HCT116 (cell line): ENCODE measurements around the gene MMP25. TPM values are rescaled to one million over a fixed set of nuclear protein-coding genes. Genes with fewer than 3 reads are reported as not detected.

Source experiments
- ATAC-seq: fragments of 200-7000 bp; cut with Tn5 transposase; 2 replicates; pipeline ENCODE4 v1.9.1; 2020; ENCODE audit warnings: mild to moderate bottlenecking, moderate library complexity
- BruUV-seq: library from RNA; stranded (reverse); fragments of 400-500 nt; replicated peaks from 2 replicates; lab custom pipeline; 2021; lab: Mats Ljungman, UMichigan
- CTCF ChIA-PET: fragments of 300-600 bp; sonication (Branson Sonifier 250); formaldehyde crosslinking; loops from one replicate; lab custom pipeline; 2021; ENCODE audit warnings: antibody characterized with exemption; lab: Charles Lee
- POLR2A ChIA-PET: fragments of 300-600, 350-600 bp; sonication (Branson Sonifier 250); formaldehyde crosslinking; loops from one replicate; lab custom pipeline; 2021; ENCODE audit warnings: antibody characterized with exemption; lab: Charles Lee
- RAD21 ChIA-PET, 2 experiments: fragments of 300-600 bp; sonication (Branson Sonifier 250); formaldehyde crosslinking; loops; one replicate each; lab custom pipeline; 2023; ENCODE audit warnings: low total read pairs in 2 of 2; ENCODE audit not compliant: uncharacterized antibody in 2 of 2, unreplicated experiment in 2 of 2, low non-redundant PET in 1 of 2; lab: Charles Lee
- DNase-seq: peaks from one replicate; pipeline ENCODE4 v3.0.0-alpha.2; 2010; ENCODE audit warnings: low read depth, low spot score
- H2AFZ ChIP-seq: fragments of 200-600 bp; shearing (Covaris generic), sonication (generic); 2 replicates; pipeline ENCODE4 v1.6.1; 2017; ENCODE audit warnings: low read depth, mixed run types, mixed read lengths, antibody characterized with exemption, low read length; ENCODE audit not compliant: poor library complexity, severe bottlenecking
- H3K27ac ChIP-seq: 2 replicates; pipeline ENCODE4 v1.5.1; 2012; ENCODE audit warnings: low read depth, low read length
- H3K27me3 ChIP-seq: fragments of 200-600 bp; sonication (generic); 2 replicates; pipeline ENCODE4 v1.6.1; 2016; ENCODE audit warnings: mixed run types, low read length, mixed read lengths; ENCODE audit not compliant: insufficient read depth
- H3K36me3 ChIP-seq, 2 experiments: fragments of 200-500 bp in 1 of 2; fragments of 200-600 bp in 1 of 2; sonication (Bioruptor generic) in 1 of 2; sonication (generic) in 1 of 2; 2 replicates each; pipeline versions ENCODE4 v1.5.1 to v1.6.1; 2014 to 2016; ENCODE audit warnings: low read length in 2 of 2, inconsistent platforms in 1 of 2, mixed read lengths in 1 of 2, mixed run types in 1 of 2; ENCODE audit not compliant: insufficient read depth in 2 of 2, control insufficient read depth in 1 of 2
- H3K4me1 ChIP-seq, 2 experiments: fragments of 200-600 bp in 1 of 2; sonication (generic) in 1 of 2; 2 replicates each; pipeline versions ENCODE4 v1.5.1 to v1.6.1; 2012 to 2017; ENCODE audit warnings: low read length in 2 of 2, inconsistent platforms in 1 of 2, mild to moderate bottlenecking in 1 of 2, mixed read lengths in 1 of 2, mixed run types in 1 of 2, moderate library complexity in 1 of 2; ENCODE audit not compliant: insufficient read depth in 2 of 2, control insufficient read depth in 1 of 2
- H3K4me2 ChIP-seq: fragments of 200-600 bp; sonication (generic); 2 replicates; pipeline ENCODE4 v1.6.1; 2017; ENCODE audit warnings: mixed run types, low read length, mixed read lengths
- H3K4me3 ChIP-seq, 2 experiments: fragments of 200-600 bp in 1 of 2; sonication (generic) in 1 of 2; replicated peaks in 1 of 2; 2 replicates each; pipeline ENCODE4 v1.5.1; 2011 to 2016; ENCODE audit warnings: low read length in 2 of 2, control low read depth in 1 of 2, low read depth in 1 of 2, mild to moderate bottlenecking in 1 of 2, mixed read lengths in 1 of 2, mixed run types in 1 of 2
- H3K79me2 ChIP-seq: fragments of 200-600 bp; sonication (generic); 2 replicates; pipeline ENCODE4 v1.6.1; 2017; ENCODE audit warnings: mild to moderate bottlenecking, mixed run types, low read length, moderate library complexity, mixed read lengths; ENCODE audit not compliant: insufficient read depth
- H3K9ac ChIP-seq: fragments of 200-600 bp; sonication (generic); 2 replicates; pipeline ENCODE4 v1.6.1; 2016; ENCODE audit warnings: low read length, mixed read lengths
- H3K9me2 ChIP-seq: fragments of 200-600 bp; sonication (generic), shearing (Covaris generic); 2 replicates; pipeline ENCODE4 v1.6.1; 2017; ENCODE audit warnings: mixed run types, mild to moderate bottlenecking, moderate library complexity; ENCODE audit not compliant: insufficient read depth
- H3K9me3 ChIP-seq, 2 experiments: fragments of 200-500 bp in 1 of 2; fragments of 200-600 bp in 1 of 2; sonication (Bioruptor generic) in 1 of 2; sonication (generic) in 1 of 2; 2 replicates each; pipeline ENCODE4 v1.6.1; 2014 to 2017; ENCODE audit warnings: low read length in 2 of 2, mixed read lengths in 2 of 2, inconsistent platforms in 1 of 2, low read depth in 1 of 2, mild to moderate bottlenecking in 1 of 2, mixed run types in 1 of 2, moderate library complexity in 1 of 2; ENCODE audit not compliant: control insufficient read depth in 1 of 2, insufficient read depth in 1 of 2
- H4K20me1 ChIP-seq: fragments of 200-600 bp; sonication (generic), shearing (Covaris generic); 2 replicates; pipeline ENCODE4 v1.6.1; 2017; ENCODE audit warnings: mixed run types, mild to moderate bottlenecking, moderate library complexity; ENCODE audit not compliant: insufficient read depth
- ATF3 ChIP-seq: IDR thresholded peaks from 2 replicates; pipeline ENCODE4 v1.6.1; 2012
- CTCF ChIP-seq, 3 experiments: fragments of 200-600 bp in 1 of 3; sonication (generic) in 1 of 3; IDR thresholded peaks in 2 of 3; conservative IDR thresholded peaks in 1 of 3; 2 replicates each; pipeline ENCODE4 v1.5.1; 2012 to 2017; ENCODE audit warnings: low read depth in 2 of 3, low read length in 2 of 3, antibody characterized with exemption in 1 of 3, borderline replicate concordance in 1 of 3, control low read depth in 1 of 3, mild to moderate bottlenecking in 1 of 3, mixed read lengths in 1 of 3, mixed run types in 1 of 3, moderate library complexity in 1 of 3; ENCODE audit not compliant: insufficient read depth in 1 of 3
- EGR1 ChIP-seq: IDR thresholded peaks from 2 replicates; pipeline ENCODE4 v1.6.1; 2012; ENCODE audit warnings: low read depth
- EZH2phosphoT487 ChIP-seq: fragments of 200-600 bp; IDR thresholded peaks from 2 replicates; pipeline ENCODE4 v1.6.1; 2018; ENCODE audit warnings: antibody characterized with exemption, borderline replicate concordance
- MAX ChIP-seq: IDR thresholded peaks from 2 replicates; pipeline ENCODE4 v1.6.1; 2012
- TCF7L2 ChIP-seq: IDR thresholded peaks from 2 replicates; pipeline ENCODE4 v1.7.0; 2011; ENCODE audit warnings: borderline replicate concordance, inconsistent platforms; ENCODE audit not compliant: insufficient read depth, insufficient read length; ENCODE audit errors: extremely low read depth
- ZBTB33 ChIP-seq: IDR thresholded peaks from 2 replicates; pipeline ENCODE4 v1.6.1; 2011; ENCODE audit warnings: mild to moderate bottlenecking, low read length, moderate library complexity; ENCODE audit not compliant: insufficient replicate concordance; ENCODE audit errors: extremely low read depth
- ZFX ChIP-seq: fragments of 450-650 bp; IDR thresholded peaks from 2 replicates; pipeline ENCODE4 v1.6.1; 2017
- intact Hi-C: fragments of 100-400 bp; cut with micrococcal nuclease; formaldehyde crosslinking; loops from 2 replicates; pipeline ENCODE4 v1.10.0; 2022
- total RNA-seq: library from RNA; stranded (reverse); gene quantifications from one replicate; pipeline ENCODE4 v1.2.1, GENCODE V29; 2021; ENCODE audit not compliant: unreplicated experiment

Gene MMP25
- total RNA-seq, 1 experiment from 2014 or later = 2.5 TPM

- Histone ChIP-seq H3K4me3 (no peak overlapping the region), H3K27ac (no peak overlapping the region), H3K27me3 (no peaks in the 10 kb centered on the region), H3K9ac (no peak overlapping the region), H3K79me2 (no peaks in the 10 kb centered on the region), H3K4me1 (peaks cover 2 to 15% of the 10 kb centered on the region in 2 experiments; a peak in 3 of 4 replicates), H3K9me3 (no peaks in the 10 kb centered on the region), H3K36me3 (no peaks in the 10 kb centered on the region), H4K20me1 (no peaks in the 10 kb centered on the region), H3K9me2 (no peaks in the 10 kb centered on the region)
- ChIA-PET CTCF (no interaction called here), POLR2A (interaction anchor here (0.5 to 11.4 kb wide), 2 partner anchors 11 to 22 kb away, joined by 4 to 188 read pairs; partner anchors contain the start of genes CLDN6, HCFC1R1, THOC6 and TNFRSF12A), RAD21 (no interaction called here)
- BruUV-seq = no TSS peak
- no peak for ATAC-seq
- intact Hi-C loops = no loop called here
- TF ChIP-seq EGR1 = no peak
- TF ChIP-seq MAX = no peak
- no peak for TF ChIP-seq ZFX
- no peak for TF ChIP-seq EZH2phosphoT487
- TF ChIP-seq, all 23 proteins: peak for 0
- H3K4me2 ChIP-seq = no peak overlapping the region
- no peak overlapping the region for H2AFZ ChIP-seq
- no peak for DNase-seq
Observed at GRCh38 chr16:2999929-3000328, 46.4 kb upstream of the MMP25 start.

GRCh38 chr16:3000540-3000939 is 45.8 kb upstream of the MMP25 start:
- ChIA-PET RAD21 (no interaction called here), POLR2A (interaction anchor here (11.4 kb wide), 1 partner anchor 21 kb away, joined by 188 read pairs; the partner anchor contains the start of genes CLDN6, HCFC1R1, THOC6 and TNFRSF12A), CTCF (interaction anchor here (1.3 kb wide), 1 partner anchor 27 kb away, joined by 6 read pairs; no protein-coding TSS in a partner anchor)
- Histone ChIP-seq H3K9ac (no peak overlapping the region), H3K4me2 (no peak overlapping the region), H3K9me2 (no peaks in the 10 kb centered on the region), H2AFZ (no peak overlapping the region), H3K36me3 (no peaks in the 10 kb centered on the region), H3K79me2 (no peaks in the 10 kb centered on the region), H3K4me3 (no peak overlapping the region), H3K27me3 (no peaks in the 10 kb centered on the region), H3K4me1 (peaks cover 3 to 17% of the 10 kb centered on the region in 2 experiments; a peak in 3 of 4 replicates), H4K20me1 (no peaks in the 10 kb centered on the region), H3K27ac (no peak overlapping the region), H3K9me3 (no peaks in the 10 kb centered on the region)
- DNase-seq (no peak), ATAC-seq (no peak)
- TF ChIP-seq TCF7L2 = no peak
- TF ChIP-seq MAX = no peak
- no peak for TF ChIP-seq ZFX
- no peak for TF ChIP-seq ZBTB33
- no peak for TF ChIP-seq EZH2phosphoT487
- no peak for TF ChIP-seq CTCF (IDR thresholded peaks at IDR 0.05 in 2 of 3, conservative IDR thresholded peaks at IDR 0.05 in 1 of 3; ENCODE audit: borderline replicate concordance in 1 of 3, insufficient read depth in 1 of 3, low read depth in 2 of 3, low read length in 2 of 3)
- no peak for TF ChIP-seq ATF3
- intact Hi-C loops = no loop called here
- no TSS peak for BruUV-seq
